ENCODE measurements around the gene ABCC10.

ABCC10 gene

GRCh38 chr6:43468240-43468639 lies 40.9 kb downstream of the ABCC10 start:
- DNase-seq (ENCODE audit: low read depth in 2 of 2) = no peak

- no peak for DNase-seq (ENCODE audit: low read depth in 2 of 2)
Measured at GRCh38 chr6:43468748-43469681, 41.7 kb downstream of the ABCC10 start.

- DNase-seq (ENCODE audit: low read depth in 2 of 2) = no peak
Measured at GRCh38 chr6:43469947-43470346, 42.6 kb downstream of the ABCC10 start.

- DNase-seq (ENCODE audit: low read depth in 2 of 2) = no peak
Measured at GRCh38 chr6:43471399-43471798, 44.1 kb downstream of the ABCC10 start.

GRCh38 chr6:43472515-43472914 lies 45.2 kb downstream of the ABCC10 start:
- no peak for DNase-seq (ENCODE audit: low read depth in 2 of 2)

GRCh38 chr6:43475516-43475915 lies 48.2 kb downstream of the ABCC10 start:
- DNase-seq (ENCODE audit: low read depth in 2 of 2) = no peak

GRCh38 chr6:43476746-43477145 lies 49.4 kb downstream of the ABCC10 start:
- no peak for DNase-seq (ENCODE audit: low read depth in 2 of 2)

GRCh38 chr6:43477235-43478007 lies 50.1 kb downstream of the ABCC10 start, which contains the start of gene TJAP1:
Gene TJAP1, plus strand, starts transcription at chr6:43477570. Its CDS starts 21,432 bp downstream, at chr6:43499002.
- peak; percentile 95 to 97 for DNase-seq (ENCODE audit: low read depth in 2 of 2)

GRCh38 chr6:43478008-43478372 lies 50.6 kb downstream of the ABCC10 start:
- no peak for DNase-seq (ENCODE audit: low read depth in 2 of 2)

- no peak for DNase-seq (ENCODE audit: low read depth in 2 of 2)
Measured at GRCh38 chr6:43481075-43481474, 53.7 kb downstream of the ABCC10 start.

- no peak for DNase-seq (ENCODE audit: low read depth in 2 of 2)
Measured at GRCh38 chr6:43481591-43482236, 54.4 kb downstream of the ABCC10 start.

- DNase-seq (ENCODE audit: low read depth in 2 of 2) = no peak
Measured at GRCh38 chr6:43488667-43489276, 61.4 kb downstream of the ABCC10 start.

GRCh38 chr6:43489277-43490072 lies 62.1 kb downstream of the ABCC10 start:
- no peak for DNase-seq (ENCODE audit: low read depth in 2 of 2)

- no peak for DNase-seq (ENCODE audit: low read depth in 2 of 2)
Measured at GRCh38 chr6:43490523-43490939, 63.2 kb downstream of the ABCC10 start.

GRCh38 chr6:43491750-43492661 lies 64.7 kb downstream of the ABCC10 start:
- no peak for DNase-seq (ENCODE audit: low read depth in 2 of 2)

GRCh38 chr6:43492673-43493072 lies 65.3 kb downstream of the ABCC10 start:
- DNase-seq (ENCODE audit: low read depth in 2 of 2) = no peak

- DNase-seq (ENCODE audit: low read depth in 2 of 2) = no peak
Measured at GRCh38 chr6:43493230-43493629, 65.9 kb downstream of the ABCC10 start.

GRCh38 chr6:43493833-43494232 lies 66.5 kb downstream of the ABCC10 start:
- DNase-seq (ENCODE audit: low read depth in 2 of 2) = no peak

- no peak for DNase-seq (ENCODE audit: low read depth in 2 of 2)
Measured at GRCh38 chr6:43494321-43494720, 67.0 kb downstream of the ABCC10 start.

GRCh38 chr6:43494766-43495165 lies 67.4 kb downstream of the ABCC10 start:
- no peak for DNase-seq (ENCODE audit: low read depth in 2 of 2)
